ENCODE results near the gene KRT4. TPM values are rescaled to one million over a fixed set of nuclear protein-coding genes. Genes with fewer than 3 reads are reported as not detected.

KRT4 gene
- total RNA-seq, 1 experiment from 2014 or later, result not detected

GRCh38 chr12:52851787-52852186, 37.9 kb upstream of the KRT4 start:
- intact Hi-C loops (cut with micrococcal nuclease), result no loop called here
- Histone ChIP-seq H3K27ac (ENCODE audit: low read depth, low read length) (no peak overlapping the region), H2AFZ (ENCODE audit: low read depth, low read length, poor library complexity, severe bottlenecking) (no peak overlapping the region), H4K20me1 (ENCODE audit: insufficient read depth) (no peaks in the 10 kb centered on the region), H3K9me2 (ENCODE audit: insufficient read depth) (no peaks in the 10 kb centered on the region), H3K4me1 (ENCODE audit: control insufficient read depth in 1 of 2, insufficient read depth in 2 of 2, low read length in 2 of 2) (peaks cover 0 to 9% of the 10 kb centered on the region in 2 experiments; a peak in 2 of 4 replicates), H3K36me3 (ENCODE audit: control insufficient read depth in 1 of 2, insufficient read depth in 2 of 2, low read length in 2 of 2) (no peaks in the 10 kb centered on the region), H3K27me3 (ENCODE audit: insufficient read depth, low read length) (no peaks in the 10 kb centered on the region), H3K79me2 (ENCODE audit: insufficient read depth, low read length) (no peaks in the 10 kb centered on the region), H3K9me3 (ENCODE audit: control insufficient read depth in 1 of 2, insufficient read depth in 1 of 2, low read depth in 1 of 2, low read length in 2 of 2) (no peaks in the 10 kb centered on the region), H3K4me2 (ENCODE audit: low read length) (no peak overlapping the region), H3K9ac (ENCODE audit: low read length) (no peak overlapping the region), H3K4me3 (replicated peaks in 1 of 2; ENCODE audit: low read depth in 1 of 2, low read length in 2 of 2) (no peak overlapping the region)
- TF ChIP-seq CTCF (IDR thresholded peaks at IDR 0.05 in 2 of 3, conservative IDR thresholded peaks at IDR 0.05 in 1 of 3; ENCODE audit: borderline replicate concordance in 1 of 3, insufficient read depth in 1 of 3, low read depth in 2 of 3, low read length in 2 of 3) (no peak), ZBTB33 (IDR thresholded peaks at IDR 0.05; ENCODE audit: extremely low read depth, insufficient replicate concordance, low read length) (no peak), SRF (IDR thresholded peaks at IDR 0.05; ENCODE audit: low read depth) (no peak), EZH2phosphoT487 (IDR thresholded peaks at IDR 0.05; ENCODE audit: borderline replicate concordance) (no peak), TCF7L2 (IDR thresholded peaks at IDR 0.05; ENCODE audit: borderline replicate concordance, extremely low read depth, insufficient read depth, insufficient read length) (no peak), YY1 (IDR thresholded peaks at IDR 0.05; ENCODE audit: extremely low read depth, insufficient replicate concordance, low read depth, low read length) (no peak), ELF1 (IDR thresholded peaks at IDR 0.05; ENCODE audit: borderline replicate concordance, low read depth) (no peak), POLR2AphosphoS5 (IDR thresholded peaks at IDR 0.05; ENCODE audit: low read depth, low read length) (no peak)
- DNase-seq (ENCODE audit: low read depth, low spot score) (no peak), ATAC-seq (no peak)
- CTCF ChIA-PET, result no interaction called here
- BruUV-seq (replicated peaks), result no TSS peak
- POLR2A ChIA-PET, result no interaction called here
- RAD21 ChIA-PET (ENCODE audit: low non-redundant PET in 1 of 2, low total read pairs in 2 of 2, uncharacterized antibody in 2 of 2, unreplicated experiment in 2 of 2), result no interaction called here
